ENCODE data around the gene PRR13. TPM values are rescaled to one million over a fixed set of nuclear protein-coding genes. Genes with fewer than 3 reads are reported as not detected.

Gene PRR13
- total and polyA plus RNA-seq, 2 experiments from 2014 or later = 150 to 457 TPM

GRCh38 chr12:53476769-53477209 is 35.3 kb downstream of the PRR13 start:
- Histone ChIP-seq H2AFZ (no peak overlapping the region), H4K20me1 (ENCODE audit: insufficient read depth, poor library complexity, severe bottlenecking) (peaks cover 92% of the 10 kb centered on the region), H3K79me2 (peaks cover 72% of the 10 kb centered on the region), H3K27me3 (no peaks in the 10 kb centered on the region), H3K4me3 (no peak overlapping the region), H3K36me3 (replicated peaks; ENCODE audit: insufficient read depth, low read depth) (peaks cover 8% of the 10 kb centered on the region), H3K9me3 (ENCODE audit: low read depth) (no peaks in the 10 kb centered on the region), H3K9me2 (replicated peaks; ENCODE audit: insufficient read depth) (no peaks in the 10 kb centered on the region), H3K4me1 (ENCODE audit: insufficient read depth) (peaks cover 10% of the 10 kb centered on the region), H3K4me2 (no peak overlapping the region), H3K27ac (no peak overlapping the region)
- no peak for TF ChIP-seq EZH2phosphoT487 (IDR thresholded peaks at IDR 0.05; ENCODE audit: low read depth, severe bottlenecking, unreplicated experiment)
- TF ChIP-seq, protein P1, sequence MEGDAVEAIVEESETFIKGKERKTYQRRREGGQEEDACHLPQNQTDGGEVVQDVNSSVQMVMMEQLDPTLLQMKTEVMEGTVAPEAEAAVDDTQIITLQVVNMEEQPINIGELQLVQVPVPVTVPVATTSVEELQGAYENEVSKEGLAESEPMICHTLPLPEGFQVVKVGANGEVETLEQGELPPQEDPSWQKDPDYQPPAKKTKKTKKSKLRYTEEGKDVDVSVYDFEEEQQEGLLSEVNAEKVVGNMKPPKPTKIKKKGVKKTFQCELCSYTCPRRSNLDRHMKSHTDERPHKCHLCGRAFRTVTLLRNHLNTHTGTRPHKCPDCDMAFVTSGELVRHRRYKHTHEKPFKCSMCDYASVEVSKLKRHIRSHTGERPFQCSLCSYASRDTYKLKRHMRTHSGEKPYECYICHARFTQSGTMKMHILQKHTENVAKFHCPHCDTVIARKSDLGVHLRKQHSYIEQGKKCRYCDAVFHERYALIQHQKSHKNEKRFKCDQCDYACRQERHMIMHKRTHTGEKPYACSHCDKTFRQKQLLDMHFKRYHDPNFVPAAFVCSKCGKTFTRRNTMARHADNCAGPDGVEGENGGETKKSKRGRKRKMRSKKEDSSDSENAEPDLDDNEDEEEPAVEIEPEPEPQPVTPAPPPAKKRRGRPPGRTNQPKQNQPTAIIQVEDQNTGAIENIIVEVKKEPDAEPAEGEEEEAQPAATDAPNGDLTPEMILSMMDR (IDR thresholded peaks at IDR 0.05; ENCODE audit: poor library complexity) = peak; percentile 34
- TF ChIP-seq EZH2 (IDR thresholded peaks at IDR 0.05; ENCODE audit: borderline replicate concordance) = no peak
- no peak for DNase-seq (ENCODE audit: low spot score)
- WGBS (ENCODE audit: low lambda C conversion rate, missing lambda C conversion rate) = 68% methylated on average over 2 of the region's 2 CpGs

DNA sequence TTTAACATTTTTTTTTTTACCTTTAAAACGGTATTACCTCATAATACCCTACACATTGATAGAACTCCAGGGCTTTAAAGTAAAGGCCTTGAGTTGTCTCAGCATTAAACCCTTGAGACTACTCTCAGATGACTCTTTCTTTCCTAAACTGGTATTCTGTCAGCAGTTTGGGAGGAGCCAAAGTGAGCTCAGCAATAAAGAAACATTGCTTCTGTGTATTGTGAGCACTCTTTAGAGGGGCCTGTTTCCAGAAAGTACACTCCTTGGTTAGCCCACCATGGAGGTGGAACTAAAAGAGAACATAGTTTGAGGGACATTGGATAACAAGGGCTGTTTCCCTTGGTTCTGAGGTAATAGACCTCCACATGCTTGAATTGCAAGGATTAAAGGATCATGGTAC is 37.3 kb downstream of the PRR13 start:
- Histone ChIP-seq H2AFZ (no peak overlapping the region), H3K27me3 (no peaks in the 10 kb centered on the region), H3K4me3 (no peak overlapping the region), H3K27ac (peak overlapping the region; percentile 59), H3K79me2 (peaks cover 51% of the 10 kb centered on the region), H3K4me2 (no peak overlapping the region), H3K9me3 (ENCODE audit: low read depth) (no peaks in the 10 kb centered on the region), H3K9me2 (replicated peaks; ENCODE audit: insufficient read depth) (no peaks in the 10 kb centered on the region), H4K20me1 (ENCODE audit: insufficient read depth, poor library complexity, severe bottlenecking) (peaks cover 76% of the 10 kb centered on the region), H3K4me1 (ENCODE audit: insufficient read depth) (peaks cover 6% of the 10 kb centered on the region), H3K36me3 (replicated peaks; ENCODE audit: insufficient read depth, low read depth) (peaks cover 8% of the 10 kb centered on the region)
- 86% methylated on average over 1 of the region's 1 CpG for WGBS (ENCODE audit: low lambda C conversion rate, missing lambda C conversion rate)
- TF ChIP-seq EZH2 (IDR thresholded peaks at IDR 0.05; ENCODE audit: borderline replicate concordance) (no peak), EZH2phosphoT487 (IDR thresholded peaks at IDR 0.05; ENCODE audit: low read depth, severe bottlenecking, unreplicated experiment) (no peak)
- TF ChIP-seq, protein P1 (IDR thresholded peaks at IDR 0.05; ENCODE audit: poor library complexity) = no peak
- no peak for DNase-seq (ENCODE audit: low spot score)

GRCh38 chr12:53479331-53479730 is 37.8 kb downstream of the PRR13 start:
- Histone ChIP-seq H3K36me3 (replicated peaks; ENCODE audit: insufficient read depth, low read depth) (peaks cover 6% of the 10 kb centered on the region), H2AFZ (no peak overlapping the region), H3K4me2 (no peak overlapping the region), H3K4me1 (ENCODE audit: insufficient read depth) (peaks cover 2% of the 10 kb centered on the region), H3K4me3 (no peak overlapping the region), H3K9me3 (ENCODE audit: low read depth) (no peaks in the 10 kb centered on the region), H3K79me2 (peaks cover 46% of the 10 kb centered on the region), H3K9me2 (replicated peaks; ENCODE audit: insufficient read depth) (no peaks in the 10 kb centered on the region), H3K27me3 (no peaks in the 10 kb centered on the region), H3K27ac (peak overlapping the region; percentile 59), H4K20me1 (ENCODE audit: insufficient read depth, poor library complexity, severe bottlenecking) (peaks cover 72% of the 10 kb centered on the region)
- TF ChIP-seq EZH2 (IDR thresholded peaks at IDR 0.05; ENCODE audit: borderline replicate concordance) (no peak), EZH2phosphoT487 (IDR thresholded peaks at IDR 0.05; ENCODE audit: low read depth, severe bottlenecking, unreplicated experiment) (no peak)
- TF ChIP-seq, protein P1 (IDR thresholded peaks at IDR 0.05; ENCODE audit: poor library complexity) = no peak
- WGBS (ENCODE audit: low lambda C conversion rate, missing lambda C conversion rate) = 81% methylated on average over 5 of the region's 5 CpGs
- DNase-seq (ENCODE audit: low spot score) = no peak
